NCI-H526 treated with DMSO at 0.1 percent for 48 hours (cell line): ENCODE measurements around the gene PSMD2.

ENCODE experiments used
- DNase-seq: peaks from one replicate; lab custom pipeline; 2025; lab: John Stamatoyannopoulos, UW

The PSMD2 gene

DNA sequence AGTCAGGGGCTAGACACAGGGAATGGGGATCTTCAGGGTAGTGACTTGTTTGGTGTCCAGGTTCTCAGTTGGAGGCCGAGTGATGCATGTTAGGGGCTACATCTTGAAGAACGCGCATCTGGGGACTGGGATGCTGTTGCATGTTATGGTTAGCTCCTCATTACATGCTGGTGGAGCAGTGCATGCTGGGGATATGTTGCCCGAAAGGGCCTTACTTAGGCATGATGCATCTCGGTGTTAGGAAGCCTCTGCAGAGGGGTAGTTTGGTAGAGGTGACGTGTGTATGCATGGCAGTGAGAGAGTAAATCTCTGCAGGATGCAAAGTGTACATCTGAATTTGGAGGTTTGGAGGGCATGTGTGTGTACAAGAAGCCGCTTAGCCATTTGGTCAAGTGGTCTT lies 17.8 kb downstream of the PSMD2 start:
- DNase-seq = no peak

DNA sequence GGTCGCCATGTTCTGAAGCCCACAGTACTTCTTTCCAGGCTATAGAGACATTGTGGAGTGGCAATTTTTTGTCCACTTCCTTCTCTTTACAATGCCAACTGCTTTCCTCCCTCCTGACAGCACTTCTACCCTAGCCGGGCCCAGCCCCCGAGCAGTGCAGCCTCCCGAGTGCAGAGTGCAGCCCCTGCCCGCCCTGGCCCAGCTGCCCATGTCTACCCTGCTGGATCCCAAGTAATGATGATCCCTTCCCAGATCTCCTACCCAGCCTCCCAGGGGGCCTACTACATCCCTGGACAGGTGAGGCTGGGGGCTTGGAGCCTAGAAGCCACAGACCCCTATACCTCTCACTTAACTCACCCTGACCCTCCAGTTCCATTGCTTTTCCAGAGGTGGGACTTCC lies 18.2 kb downstream of the PSMD2 start:
- no peak for DNase-seq

DNA sequence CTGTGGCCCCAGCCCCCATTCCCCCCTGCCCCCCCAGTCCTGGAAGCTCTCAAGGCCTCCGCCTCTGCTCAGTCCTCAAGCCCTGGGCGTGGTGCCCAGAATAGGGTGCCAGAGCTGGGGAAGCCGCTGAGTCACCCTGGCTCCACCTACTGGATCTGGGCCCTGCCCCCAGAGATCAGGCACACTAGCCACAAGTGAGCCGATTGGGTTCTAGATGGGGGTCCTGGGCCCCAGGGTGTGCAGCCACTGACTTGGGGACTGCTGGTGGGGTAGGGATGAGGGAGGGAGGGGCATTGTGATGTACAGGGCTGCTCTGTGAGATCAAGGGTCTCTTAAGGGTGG lies 21.0 kb downstream of the PSMD2 start:
- DNase-seq = no peak

GRCh38 chr3:184321666-184322065 lies 22.6 kb downstream of the PSMD2 start:
- no peak for DNase-seq

DNA sequence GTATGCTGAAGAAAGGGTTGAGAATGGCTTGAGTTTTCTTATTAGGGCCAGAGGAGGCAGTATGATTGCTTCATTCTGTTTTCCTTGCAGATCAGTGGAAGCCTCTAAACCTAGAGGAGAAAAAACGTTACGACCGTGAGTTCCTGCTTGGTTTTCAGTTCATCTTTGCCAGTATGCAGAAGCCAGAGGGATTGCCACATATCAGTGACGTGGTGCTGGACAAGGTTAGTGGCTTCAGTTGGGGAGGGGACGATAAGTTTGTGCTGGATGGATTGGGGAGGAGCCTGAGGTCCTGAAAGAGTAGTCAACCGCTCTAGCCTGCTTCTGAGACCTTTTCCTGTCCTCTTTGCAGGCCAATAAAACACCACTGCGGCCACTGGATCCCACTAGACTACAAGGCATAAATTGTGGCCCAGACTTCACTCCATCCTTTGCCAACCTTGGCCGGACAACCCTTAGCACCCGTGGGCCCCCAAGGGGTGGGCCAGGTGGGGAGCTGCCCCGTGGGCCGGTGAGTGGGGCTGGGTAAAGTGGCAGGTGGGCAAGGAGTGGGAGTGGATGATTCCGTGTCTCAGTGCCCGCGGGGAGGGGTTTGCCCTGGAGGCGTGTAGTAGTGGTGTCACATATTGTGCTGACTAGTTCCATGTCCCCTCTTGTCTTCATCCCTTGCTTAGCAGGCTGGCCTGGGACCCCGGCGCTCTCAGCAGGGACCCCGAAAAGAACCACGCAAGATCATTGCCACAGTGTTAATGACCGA lies 23.9 kb downstream of the PSMD2 start:
- no peak for DNase-seq

GRCh38 chr3:184323696-184324095 lies 24.7 kb downstream of the PSMD2 start:
- no peak for DNase-seq

- DNase-seq = no peak
Observed at GRCh38 chr3:184325269-184325668, 26.2 kb downstream of the PSMD2 start.

- no peak for DNase-seq
Observed at GRCh38 chr3:184325715-184326369, 26.8 kb downstream of the PSMD2 start.

DNA sequence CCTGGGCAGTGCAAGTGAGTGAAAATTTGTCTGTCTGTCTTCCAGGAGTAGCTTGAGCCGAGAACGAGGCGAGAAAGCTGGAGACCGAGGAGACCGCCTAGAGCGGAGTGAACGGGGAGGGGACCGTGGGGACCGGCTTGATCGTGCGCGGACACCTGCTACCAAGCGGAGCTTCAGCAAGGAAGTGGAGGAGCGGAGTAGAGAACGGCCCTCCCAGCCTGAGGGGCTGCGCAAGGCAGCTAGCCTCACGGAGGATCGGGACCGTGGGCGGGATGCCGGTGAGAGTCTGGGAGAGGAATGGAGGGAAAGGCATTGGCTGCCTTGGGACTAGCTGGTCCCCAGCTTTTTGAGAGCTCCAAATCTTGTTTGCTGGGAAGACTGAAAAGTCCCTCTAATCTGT lies 28.1 kb downstream of the PSMD2 start:
- DNase-seq = no peak

GRCh38 chr3:184328516-184328915 lies 29.5 kb downstream of the PSMD2 start:
- no peak for DNase-seq

- no peak for DNase-seq
Observed at GRCh38 chr3:184332370-184333090, 33.5 kb downstream of the PSMD2 start.

GRCh38 chr3:184333190-184333589 lies 34.1 kb downstream of the PSMD2 start:
- DNase-seq = no peak

DNA sequence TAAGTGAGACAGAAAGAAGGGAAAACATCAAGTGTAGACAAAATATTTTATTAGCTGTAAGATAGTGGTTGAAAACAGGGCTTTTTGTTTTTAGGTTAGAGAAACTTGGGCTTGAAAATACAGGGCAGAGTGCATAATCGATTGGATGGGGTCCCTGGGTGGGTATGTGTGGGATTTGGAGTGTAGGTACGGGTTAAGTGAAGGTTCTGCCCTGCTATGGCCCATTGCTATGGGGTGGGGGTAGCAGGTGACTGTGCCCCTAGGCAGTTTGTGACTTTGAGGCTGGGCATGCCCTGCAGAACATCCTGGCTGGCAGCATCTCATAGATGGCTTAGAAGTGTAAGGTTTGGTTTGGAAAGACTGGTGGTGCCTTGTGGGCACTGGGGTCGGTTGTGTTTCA lies 34.7 kb downstream of the PSMD2 start:
- DNase-seq = no peak

GRCh38 chr3:184334470-184335158 lies 35.6 kb downstream of the PSMD2 start:
- no peak for DNase-seq

- DNase-seq = no peak
Observed at GRCh38 chr3:184335291-184335660, 36.2 kb downstream of the PSMD2 start.

GRCh38 chr3:184335661-184336546 lies 36.9 kb downstream of the PSMD2 start:
- peak; percentile 46 for DNase-seq

- no peak for DNase-seq
Observed at GRCh38 chr3:184336547-184337398, 37.7 kb downstream of the PSMD2 start.

DNA sequence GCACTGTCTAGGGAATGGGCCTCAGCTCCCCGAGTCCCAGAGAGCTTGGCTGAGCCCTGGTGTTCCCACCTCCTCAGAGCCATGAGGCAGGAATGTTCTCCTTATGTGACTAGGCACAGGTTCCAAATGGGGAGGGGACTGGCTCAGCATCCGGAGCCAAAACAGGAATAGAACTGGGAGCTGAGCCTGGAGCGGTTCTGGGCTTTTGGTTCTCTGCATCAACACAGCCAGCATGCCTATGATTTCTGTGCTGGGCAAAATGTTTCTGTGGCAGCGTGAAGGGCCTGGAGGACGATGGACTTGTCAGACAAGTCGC lies 38.3 kb downstream of the PSMD2 start, which contains the start of gene FAM131A:
FAM131A (plus strand) TSS at position 202 of the 316 bp plus-strand sequence; CDS start at position 233, 31 bp downstream.
- DNase-seq = no peak

GRCh38 chr3:184337981-184338380 lies 38.9 kb downstream of the PSMD2 start:
- DNase-seq = no peak

GRCh38 chr3:184338511-184338945 lies 39.5 kb downstream of the PSMD2 start:
- peak; percentile 73 for DNase-seq

- DNase-seq = peak; percentile 41
Observed at GRCh38 chr3:184339001-184339400, 40.0 kb downstream of the PSMD2 start.
